DND-41 (cell line): Measurements from ENCODE around the gene TMPRSS11B.

Experiments
- ATAC-seq: fragments of 200-7000 bp; cut with Tn5 transposase; 3 replicates; pipeline ENCODE4 v1.9.1; 2021; ENCODE audit warnings: low read depth; ENCODE audit not compliant: insufficient read depth
- DNase-seq: peaks from one replicate; pipeline ENCODE4 v3.0.0-alpha.2; 2020
- H2AFZ ChIP-seq: 2 replicates; pipeline ENCODE4 v1.6.0; 2012; ENCODE audit warnings: low read depth, low read length
- H3K27ac ChIP-seq: 2 replicates; pipeline ENCODE4 v1.5.1; 2012; ENCODE audit warnings: low read length, inconsistent platforms
- H3K27me3 ChIP-seq: fragments of 200-600 bp; sonication (generic); 2 replicates; pipeline ENCODE4 v1.6.0; 2012; ENCODE audit warnings: low read length, mild to moderate bottlenecking, inconsistent platforms; ENCODE audit not compliant: insufficient read depth, poor library complexity
- H3K36me3 ChIP-seq: 2 replicates; pipeline ENCODE4 v1.5.1; 2012; ENCODE audit warnings: low read length, inconsistent platforms; ENCODE audit not compliant: insufficient read depth
- H3K4me1 ChIP-seq: 2 replicates; pipeline ENCODE4 v1.5.1; 2012; ENCODE audit warnings: mild to moderate bottlenecking, low read length; ENCODE audit not compliant: insufficient read depth
- H3K4me2 ChIP-seq: 2 replicates; pipeline ENCODE4 v1.6.0; 2012; ENCODE audit warnings: mild to moderate bottlenecking, moderate library complexity, low read length, inconsistent platforms; ENCODE audit not compliant: insufficient read depth
- H3K4me3 ChIP-seq, 2 experiments: fragments of 200-600 bp in 1 of 2; shearing (Covaris generic) in 1 of 2; 2 replicates each; pipeline ENCODE4 v1.5.1; 2012 to 2016; ENCODE audit warnings: inconsistent platforms in 2 of 2, low read length in 2 of 2, mild to moderate bottlenecking in 2 of 2, low read depth in 1 of 2, moderate library complexity in 1 of 2
- H3K79me2 ChIP-seq: 2 replicates; pipeline ENCODE4 v1.6.0; 2012; ENCODE audit warnings: low read length, inconsistent platforms; ENCODE audit not compliant: insufficient read depth
- H3K9ac ChIP-seq: 2 replicates; pipeline ENCODE4 v1.6.0; 2012; ENCODE audit warnings: low read depth, mild to moderate bottlenecking, inconsistent platforms, low read length, moderate library complexity
- H3K9me3 ChIP-seq: 2 replicates; pipeline ENCODE4 v1.5.1; 2012; ENCODE audit warnings: low read length, moderate library complexity, mild to moderate bottlenecking, inconsistent platforms; ENCODE audit not compliant: insufficient read depth, severe bottlenecking
- H4K20me1 ChIP-seq: 2 replicates; pipeline ENCODE4 v1.6.0; 2012; ENCODE audit warnings: low read length; ENCODE audit not compliant: insufficient read depth
- CTCF ChIP-seq: IDR thresholded peaks from 2 replicates; pipeline ENCODE4 v1.5.1; 2012; ENCODE audit warnings: borderline replicate concordance, low read length, moderate library complexity, mild to moderate bottlenecking; ENCODE audit not compliant: poor library complexity, severe bottlenecking; ENCODE audit errors: extremely low read depth
- EZH2 ChIP-seq: IDR thresholded peaks from 3 replicates; pipeline ENCODE4 v1.6.1; 2012; ENCODE audit warnings: borderline replicate concordance, low read depth, mild to moderate bottlenecking, moderate library complexity, low read length, inconsistent platforms; ENCODE audit not compliant: severe bottlenecking

The TMPRSS11B gene

GRCh38 chr4:68271851-68272357 lies 26.4 kb upstream of the TMPRSS11B start:
- H3K27ac ChIP-seq, result no peak overlapping the region
- H4K20me1 ChIP-seq, result no peaks in the 10 kb centered on the region
- H3K9me3 ChIP-seq, result no peaks in the 10 kb centered on the region
- no peak overlapping the region for H3K4me2 ChIP-seq
- no peak for DNase-seq
- no peak for TF ChIP-seq EZH2
- peak; percentile 72 for TF ChIP-seq CTCF
- H3K4me3 ChIP-seq, result no peak overlapping the region
- no peak overlapping the region for H3K9ac ChIP-seq
- no peaks in the 10 kb centered on the region for H3K4me1 ChIP-seq
- H3K36me3 ChIP-seq, result no peaks in the 10 kb centered on the region
- H3K79me2 ChIP-seq, result no peaks in the 10 kb centered on the region
- ATAC-seq, result peak; percentile 61
- no peak overlapping the region for H2AFZ ChIP-seq
- peaks cover 3% of the 10 kb centered on the region for H3K27me3 ChIP-seq

GRCh38 chr4:68267433-68267944 lies 22.0 kb upstream of the TMPRSS11B start:
- H3K27ac ChIP-seq, result no peak overlapping the region

GRCh38 chr4:68264875-68265565 lies 19.5 kb upstream of the TMPRSS11B start:
- H3K79me2 ChIP-seq, result no peaks in the 10 kb centered on the region
- H3K36me3 ChIP-seq, result no peaks in the 10 kb centered on the region
- DNase-seq (no peak), ATAC-seq (no peak)
- H3K4me1 ChIP-seq, result no peaks in the 10 kb centered on the region
- no peak for TF ChIP-seq EZH2
- no peak for TF ChIP-seq CTCF
- H3K9me3 ChIP-seq, result no peaks in the 10 kb centered on the region
- H2AFZ ChIP-seq, result no peak overlapping the region
- no peak overlapping the region for H3K4me3 ChIP-seq
- H3K9ac ChIP-seq, result no peak overlapping the region
- no peak overlapping the region for H3K4me2 ChIP-seq
- no peaks in the 10 kb centered on the region for H3K27me3 ChIP-seq
- H3K27ac ChIP-seq, result no peak overlapping the region
- no peaks in the 10 kb centered on the region for H4K20me1 ChIP-seq

More at GRCh38 chr4:68267433-68267944, 22.0 kb upstream of the TMPRSS11B start:
- Histone ChIP-seq H3K9ac (no peak overlapping the region), H3K4me3 (no peak overlapping the region), H3K9me3 (no peaks in the 10 kb centered on the region), H4K20me1 (no peaks in the 10 kb centered on the region), H3K27me3 (peaks cover 3% of the 10 kb centered on the region), H3K36me3 (no peaks in the 10 kb centered on the region), H3K4me2 (no peak overlapping the region), H3K79me2 (no peaks in the 10 kb centered on the region), H3K4me1 (no peaks in the 10 kb centered on the region), H2AFZ (no peak overlapping the region)
- TF ChIP-seq CTCF, result no peak
- TF ChIP-seq EZH2, result no peak
- no peak for DNase-seq
- no peak for ATAC-seq
